ENCODE results near the gene YIPF2.

Gene YIPF2

GRCh38 chr19:10975374-10976130 lies 47.1 kb upstream of the YIPF2 start:
- Histone ChIP-seq H3K4me2 (ENCODE audit: low read length) (peak overlapping the region; percentile 57), H4K20me1 (ENCODE audit: insufficient read depth, low read length) (no peaks in the 10 kb centered on the region), H3K36me3 (ENCODE audit: insufficient read depth, low read length) (peaks cover 30% of the 10 kb centered on the region), H3K9ac (ENCODE audit: low read length) (peak overlapping the region; percentile 9; the same call in 1 of the 2 replicates), H3K9me2 (ENCODE audit: low read depth, low read length) (no peaks in the 10 kb centered on the region), H3K9me3 (ENCODE audit: low read length) (no peaks in the 10 kb centered on the region), H3F3A (ENCODE audit: insufficient read depth, low read length) (no peaks in the 10 kb centered on the region), H2AFZ (ENCODE audit: low read length) (no peak overlapping the region), H3K27ac (ENCODE audit: low read depth, low read length, poor library complexity, severe bottlenecking) (peak overlapping the region; percentile 98), H3K4me1 (ENCODE audit: insufficient read depth, low read length, severe bottlenecking) (peaks cover 81% of the 10 kb centered on the region), H3K4me3 (ENCODE audit: low read depth, low read length, poor library complexity, severe bottlenecking) (peak overlapping the region; percentile 30), H3K79me2 (ENCODE audit: insufficient read depth, low read length) (peaks cover 87% of the 10 kb centered on the region), H3K27me3 (ENCODE audit: insufficient read depth, low read length) (no peaks in the 10 kb centered on the region)
- TF ChIP-seq EZH2 (IDR thresholded peaks at IDR 0.05; ENCODE audit: borderline replicate concordance, low read length) (no peak), CTCF (IDR thresholded peaks at IDR 0.05; ENCODE audit: low read length) (no peak)

- Histone ChIP-seq H3K36me3 (ENCODE audit: insufficient read depth, low read length) (peaks cover 28% of the 10 kb centered on the region), H4K20me1 (ENCODE audit: insufficient read depth, low read length) (no peaks in the 10 kb centered on the region), H3K4me1 (ENCODE audit: insufficient read depth, low read length, severe bottlenecking) (peaks cover 82% of the 10 kb centered on the region), H3K9ac (ENCODE audit: low read length) (no peak overlapping the region), H3K79me2 (ENCODE audit: insufficient read depth, low read length) (peaks cover 91% of the 10 kb centered on the region), H3K9me3 (ENCODE audit: low read length) (no peaks in the 10 kb centered on the region), H3K4me3 (ENCODE audit: low read depth, low read length, poor library complexity, severe bottlenecking) (no peak overlapping the region), H3K27me3 (ENCODE audit: insufficient read depth, low read length) (no peaks in the 10 kb centered on the region), H2AFZ (ENCODE audit: low read length) (no peak overlapping the region), H3K27ac (ENCODE audit: low read depth, low read length, poor library complexity, severe bottlenecking) (peak overlapping the region; percentile 98), H3K4me2 (ENCODE audit: low read length) (no peak overlapping the region), H3K9me2 (ENCODE audit: low read depth, low read length) (no peaks in the 10 kb centered on the region), H3F3A (ENCODE audit: insufficient read depth, low read length) (no peaks in the 10 kb centered on the region)
- TF ChIP-seq EZH2 (IDR thresholded peaks at IDR 0.05; ENCODE audit: borderline replicate concordance, low read length): no peak
- TF ChIP-seq CTCF (IDR thresholded peaks at IDR 0.05; ENCODE audit: low read length): no peak
These were observed 42.8 kb upstream of the YIPF2 start for GRCh38 chr19:10971107-10971726.

- Histone ChIP-seq H3K4me2 (ENCODE audit: low read length) (peak overlapping the region; percentile 66), H3K79me2 (ENCODE audit: insufficient read depth, low read length) (peaks cover 93% of the 10 kb centered on the region), H3K4me1 (ENCODE audit: insufficient read depth, low read length, severe bottlenecking) (peaks cover 84% of the 10 kb centered on the region), H3K36me3 (ENCODE audit: insufficient read depth, low read length) (peaks cover 40% of the 10 kb centered on the region), H2AFZ (ENCODE audit: low read length) (no peak overlapping the region), H3K9me2 (ENCODE audit: low read depth, low read length) (no peaks in the 10 kb centered on the region), H3K27ac (ENCODE audit: low read depth, low read length, poor library complexity, severe bottlenecking) (peak overlapping the region; percentile 98), H4K20me1 (ENCODE audit: insufficient read depth, low read length) (no peaks in the 10 kb centered on the region), H3K9ac (ENCODE audit: low read length) (peak overlapping the region; percentile 69), H3K9me3 (ENCODE audit: low read length) (no peaks in the 10 kb centered on the region), H3K27me3 (ENCODE audit: insufficient read depth, low read length) (no peaks in the 10 kb centered on the region), H3F3A (ENCODE audit: insufficient read depth, low read length) (no peaks in the 10 kb centered on the region), H3K4me3 (ENCODE audit: low read depth, low read length, poor library complexity, severe bottlenecking) (peak overlapping the region; percentile 34)
- TF ChIP-seq CTCF (IDR thresholded peaks at IDR 0.05; ENCODE audit: low read length) (no peak; the same call in 1 of the 2 replicates), EZH2 (IDR thresholded peaks at IDR 0.05; ENCODE audit: borderline replicate concordance, low read length) (no peak)
These were observed 40.2 kb upstream of the YIPF2 start for GRCh38 chr19:10968527-10969135.
